Measurements from ENCODE around the gene IKZF1. TPM values are rescaled to one million over a fixed set of nuclear protein-coding genes. Genes with fewer than 3 reads are reported as not detected.

Gene IKZF1
- polyA plus RNA-seq, 1 donor = 4.5 TPM

GRCh38 chr7:50317697-50318669 is 13.5 kb downstream of the IKZF1 start:
- Histone ChIP-seq H3K27me3 (ENCODE audit: control insufficient read depth, insufficient read depth, low read length) (peaks cover 24% of the 10 kb centered on the region), H3K9me3 (ENCODE audit: control insufficient read depth, low read depth, low read length) (no peaks in the 10 kb centered on the region), H3K36me3 (ENCODE audit: control insufficient read depth, insufficient read depth, low read length) (no peaks in the 10 kb centered on the region), H3K27ac (ENCODE audit: low read length) (no peak overlapping the region), H3K4me1 (ENCODE audit: control insufficient read depth, insufficient read depth, low read length) (no peaks in the 10 kb centered on the region), H3K4me3 (ENCODE audit: low read length) (no peak overlapping the region)
- 93% methylated on average over 3 of the region's 17 CpGs for WGBS (ENCODE audit: insufficient coverage, low lambda C conversion rate)
- DNase-seq = no peak

GRCh38 chr7:50321487-50322067 is 17.1 kb downstream of the IKZF1 start:
- H3K4me1 ChIP-seq (ENCODE audit: control insufficient read depth, insufficient read depth, low read length) = no peaks in the 10 kb centered on the region
- no peaks in the 10 kb centered on the region for H3K36me3 ChIP-seq (ENCODE audit: control insufficient read depth, insufficient read depth, low read length)
- H3K4me3 ChIP-seq (ENCODE audit: low read length) = no peak overlapping the region
- no peak overlapping the region for H3K27ac ChIP-seq (ENCODE audit: low read length)
- no peaks in the 10 kb centered on the region for H3K9me3 ChIP-seq (ENCODE audit: control insufficient read depth, low read depth, low read length)
- DNase-seq = no peak
- no CpG with 5 or more reads among the region's 6 CpGs for WGBS (ENCODE audit: insufficient coverage, low lambda C conversion rate)
- H3K27me3 ChIP-seq (ENCODE audit: control insufficient read depth, insufficient read depth, low read length) = peaks cover 8% of the 10 kb centered on the region

GRCh38 chr7:50324113-50324512 is 19.6 kb downstream of the IKZF1 start:
- no peaks in the 10 kb centered on the region for H3K4me1 ChIP-seq (ENCODE audit: control insufficient read depth, insufficient read depth, low read length)
- no peak overlapping the region for H3K27ac ChIP-seq (ENCODE audit: low read length)
- DNase-seq = no peak
- H3K4me3 ChIP-seq (ENCODE audit: low read length) = no peak overlapping the region
- no peaks in the 10 kb centered on the region for H3K36me3 ChIP-seq (ENCODE audit: control insufficient read depth, insufficient read depth, low read length)
- peaks cover 7% of the 10 kb centered on the region for H3K27me3 ChIP-seq (ENCODE audit: control insufficient read depth, insufficient read depth, low read length)
- no CpG with 5 or more reads among the region's 3 CpGs for WGBS (ENCODE audit: insufficient coverage, low lambda C conversion rate)
- no peaks in the 10 kb centered on the region for H3K9me3 ChIP-seq (ENCODE audit: control insufficient read depth, low read depth, low read length)

GRCh38 chr7:50327443-50327842 is 22.9 kb downstream of the IKZF1 start:
- WGBS (ENCODE audit: insufficient coverage, low lambda C conversion rate) = no CpG with 5 or more reads among the region's 10 CpGs
- no peaks in the 10 kb centered on the region for H3K4me1 ChIP-seq (ENCODE audit: control insufficient read depth, insufficient read depth, low read length)

GRCh38 chr7:50329775-50330174 is 25.3 kb downstream of the IKZF1 start:
- H3K4me1 ChIP-seq (ENCODE audit: control insufficient read depth, insufficient read depth, low read length) = no peaks in the 10 kb centered on the region
- WGBS (ENCODE audit: insufficient coverage, low lambda C conversion rate) = no CpG with 5 or more reads among the region's 9 CpGs
- no peaks in the 10 kb centered on the region for H3K36me3 ChIP-seq (ENCODE audit: control insufficient read depth, insufficient read depth, low read length)
- no peak for DNase-seq
- no peaks in the 10 kb centered on the region for H3K9me3 ChIP-seq (ENCODE audit: control insufficient read depth, low read depth, low read length)
- peaks cover 12% of the 10 kb centered on the region for H3K27me3 ChIP-seq (ENCODE audit: control insufficient read depth, insufficient read depth, low read length)
- H3K4me3 ChIP-seq (ENCODE audit: low read length) = no peak overlapping the region
- H3K27ac ChIP-seq (ENCODE audit: low read length) = no peak overlapping the region

More at GRCh38 chr7:50327443-50327842, 22.9 kb downstream of the IKZF1 start:
- Histone ChIP-seq H3K4me3 (ENCODE audit: low read length) (no peak overlapping the region), H3K9me3 (ENCODE audit: control insufficient read depth, low read depth, low read length) (no peaks in the 10 kb centered on the region), H3K27ac (ENCODE audit: low read length) (no peak overlapping the region), H3K36me3 (ENCODE audit: control insufficient read depth, insufficient read depth, low read length) (no peaks in the 10 kb centered on the region), H3K27me3 (ENCODE audit: control insufficient read depth, insufficient read depth, low read length) (peaks cover 7% of the 10 kb centered on the region)
- DNase-seq = no peak

- no peak overlapping the region for H3K27ac ChIP-seq (ENCODE audit: low read length)
- peaks cover 12% of the 10 kb centered on the region for H3K27me3 ChIP-seq (ENCODE audit: control insufficient read depth, insufficient read depth, low read length)
- no peaks in the 10 kb centered on the region for H3K36me3 ChIP-seq (ENCODE audit: control insufficient read depth, insufficient read depth, low read length)
- H3K9me3 ChIP-seq (ENCODE audit: control insufficient read depth, low read depth, low read length) = no peaks in the 10 kb centered on the region
- H3K4me3 ChIP-seq (ENCODE audit: low read length) = no peak overlapping the region
- no peaks in the 10 kb centered on the region for H3K4me1 ChIP-seq (ENCODE audit: control insufficient read depth, insufficient read depth, low read length)
- no peak for DNase-seq
- 33% methylated on average over 1 of the region's 4 CpGs for WGBS (ENCODE audit: insufficient coverage, low lambda C conversion rate)
Measured at GRCh38 chr7:50330254-50330653, 25.7 kb downstream of the IKZF1 start.

- WGBS (ENCODE audit: insufficient coverage, low lambda C conversion rate) = no CpG with 5 or more reads among the region's 3 CpGs
- no peak overlapping the region for H3K27ac ChIP-seq (ENCODE audit: low read length)
- H3K4me1 ChIP-seq (ENCODE audit: control insufficient read depth, insufficient read depth, low read length) = no peaks in the 10 kb centered on the region
- no peak overlapping the region for H3K4me3 ChIP-seq (ENCODE audit: low read length)
- H3K9me3 ChIP-seq (ENCODE audit: control insufficient read depth, low read depth, low read length) = no peaks in the 10 kb centered on the region
- no peaks in the 10 kb centered on the region for H3K36me3 ChIP-seq (ENCODE audit: control insufficient read depth, insufficient read depth, low read length)
- peaks cover 12% of the 10 kb centered on the region for H3K27me3 ChIP-seq (ENCODE audit: control insufficient read depth, insufficient read depth, low read length)
- no peak for DNase-seq
Measured at GRCh38 chr7:50330696-50331095, 26.2 kb downstream of the IKZF1 start.

GRCh38 chr7:50331564-50332208 is 27.2 kb downstream of the IKZF1 start:
- no peak for DNase-seq
- peaks cover 12% of the 10 kb centered on the region for H3K27me3 ChIP-seq (ENCODE audit: control insufficient read depth, insufficient read depth, low read length)
- H3K36me3 ChIP-seq (ENCODE audit: control insufficient read depth, insufficient read depth, low read length) = no peaks in the 10 kb centered on the region
- no peaks in the 10 kb centered on the region for H3K4me1 ChIP-seq (ENCODE audit: control insufficient read depth, insufficient read depth, low read length)
- H3K4me3 ChIP-seq (ENCODE audit: low read length) = no peak overlapping the region
- no peak overlapping the region for H3K27ac ChIP-seq (ENCODE audit: low read length)
- no CpG with 5 or more reads among the region's 2 CpGs for WGBS (ENCODE audit: insufficient coverage, low lambda C conversion rate)
- H3K9me3 ChIP-seq (ENCODE audit: control insufficient read depth, low read depth, low read length) = no peaks in the 10 kb centered on the region

GRCh38 chr7:50332241-50333165 is 28.0 kb downstream of the IKZF1 start:
- 86% methylated on average over 4 of the region's 8 CpGs for whole genome bisulfite sequencing (ENCODE audit: insufficient coverage, low lambda C conversion rate)
- Histone ChIP-seq H3K36me3 (ENCODE audit: control insufficient read depth, insufficient read depth, low read length) (no peaks in the 10 kb centered on the region), H3K4me3 (ENCODE audit: low read length) (no peak overlapping the region), H3K4me1 (ENCODE audit: control insufficient read depth, insufficient read depth, low read length) (no peaks in the 10 kb centered on the region), H3K9me3 (ENCODE audit: control insufficient read depth, low read depth, low read length) (no peaks in the 10 kb centered on the region), H3K27ac (ENCODE audit: low read length) (no peak overlapping the region), H3K27me3 (ENCODE audit: control insufficient read depth, insufficient read depth, low read length) (peaks cover 12% of the 10 kb centered on the region)
- DNase-seq = no peak

Measured in large intestine (tissue), 3 donors.